ENCODE measurements around the gene AAK1. TPM values are rescaled to one million over a fixed set of nuclear protein-coding genes. Genes with fewer than 3 reads are reported as not detected.

AAK1 gene
- total and polyA plus RNA-seq, 2 donors (not counting 1 experiment from before 2014, with no cell fraction given): 43.5 to 45.7 TPM

DNA sequence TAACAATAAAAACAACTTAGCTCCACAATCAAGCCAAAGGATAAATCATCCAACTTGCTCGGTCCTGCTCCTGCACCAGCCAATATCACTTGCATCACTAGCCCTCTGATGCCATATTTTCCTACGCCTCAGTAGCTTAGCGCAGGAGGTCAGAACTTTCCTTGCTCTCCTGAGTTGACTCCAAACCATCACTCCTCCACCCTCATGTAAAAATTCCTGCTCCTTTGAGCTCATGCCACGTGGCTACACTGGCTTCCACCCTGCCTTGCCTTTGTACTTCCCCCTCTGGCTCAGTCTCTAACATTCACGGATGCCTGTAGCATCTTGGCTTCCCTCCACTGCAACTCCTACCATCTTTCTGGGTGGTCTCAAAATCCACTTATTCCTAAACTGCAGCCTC, 25.2 kb downstream of the AAK1 start:
- Histone ChIP-seq H2AFZ (ENCODE audit: low read length) (no peak overlapping the region), H4K20me1 (ENCODE audit: control insufficient read depth, extremely low read depth, insufficient read depth, low read length) (peaks cover 2% of the 10 kb centered on the region), H3K4me1 (ENCODE audit: control insufficient read depth, extremely low read depth, insufficient read depth, low read length) (no peaks in the 10 kb centered on the region), H3K4me2 (ENCODE audit: extremely low read depth, insufficient read depth, low read length) (peak overlapping the region; percentile 46), H3K27ac (ENCODE audit: insufficient read depth, low read length) (no peak overlapping the region), H3K79me2 (ENCODE audit: control insufficient read depth, insufficient read depth, low read length) (peaks cover 79% of the 10 kb centered on the region), H3K9ac (ENCODE audit: insufficient read depth, low read length) (no peak overlapping the region), H3K9me3 (ENCODE audit: control insufficient read depth, insufficient read depth, low read depth, low read length) (no peaks in the 10 kb centered on the region), H3K27me3 (ENCODE audit: control insufficient read depth, insufficient read depth, low read length) (no peaks in the 10 kb centered on the region), H3K36me3 (ENCODE audit: control insufficient read depth, insufficient read depth, low read length) (peaks cover 2% of the 10 kb centered on the region), H3K4me3 (replicated peaks in 1 of 4; ENCODE audit: control extremely low read depth in 1 of 4, insufficient read depth in 1 of 4, low read depth in 3 of 4, low read length in 4 of 4) (no peak overlapping the region)
- TF ChIP-seq EZH2 (IDR thresholded peaks at IDR 0.05; ENCODE audit: low read length, missing control alignments): no peak
- TF ChIP-seq, protein P1, sequence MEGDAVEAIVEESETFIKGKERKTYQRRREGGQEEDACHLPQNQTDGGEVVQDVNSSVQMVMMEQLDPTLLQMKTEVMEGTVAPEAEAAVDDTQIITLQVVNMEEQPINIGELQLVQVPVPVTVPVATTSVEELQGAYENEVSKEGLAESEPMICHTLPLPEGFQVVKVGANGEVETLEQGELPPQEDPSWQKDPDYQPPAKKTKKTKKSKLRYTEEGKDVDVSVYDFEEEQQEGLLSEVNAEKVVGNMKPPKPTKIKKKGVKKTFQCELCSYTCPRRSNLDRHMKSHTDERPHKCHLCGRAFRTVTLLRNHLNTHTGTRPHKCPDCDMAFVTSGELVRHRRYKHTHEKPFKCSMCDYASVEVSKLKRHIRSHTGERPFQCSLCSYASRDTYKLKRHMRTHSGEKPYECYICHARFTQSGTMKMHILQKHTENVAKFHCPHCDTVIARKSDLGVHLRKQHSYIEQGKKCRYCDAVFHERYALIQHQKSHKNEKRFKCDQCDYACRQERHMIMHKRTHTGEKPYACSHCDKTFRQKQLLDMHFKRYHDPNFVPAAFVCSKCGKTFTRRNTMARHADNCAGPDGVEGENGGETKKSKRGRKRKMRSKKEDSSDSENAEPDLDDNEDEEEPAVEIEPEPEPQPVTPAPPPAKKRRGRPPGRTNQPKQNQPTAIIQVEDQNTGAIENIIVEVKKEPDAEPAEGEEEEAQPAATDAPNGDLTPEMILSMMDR (conservative IDR thresholded peaks at IDR 0.05 in 1 of 2, IDR thresholded peaks at IDR 0.05 in 1 of 2; ENCODE audit: low read depth in 1 of 2, low read length in 2 of 2): no peak
- DNase-seq (ENCODE audit: low read depth in 2 of 2): peak; percentile 25 to 28

DNA sequence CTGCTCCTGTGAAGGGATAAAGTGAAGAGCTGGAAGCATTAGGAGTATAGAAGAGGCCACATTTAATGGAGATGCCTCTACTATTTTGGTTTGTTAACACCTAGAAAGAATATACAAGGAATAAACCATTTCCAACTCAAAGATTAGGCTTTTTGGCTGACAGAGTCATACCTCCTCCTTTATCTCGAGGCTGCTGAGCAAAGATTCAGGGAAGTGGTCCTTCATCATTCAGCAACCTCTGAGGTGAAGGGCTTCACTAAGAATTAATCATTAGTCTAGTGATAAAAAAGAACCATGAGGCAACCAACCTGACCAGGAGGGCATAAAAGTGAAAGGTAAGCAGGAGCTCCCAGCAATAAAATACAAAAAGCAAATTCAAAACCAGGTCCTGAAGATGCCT, 25.8 kb downstream of the AAK1 start:
- no peak overlapping the region for H3K27ac ChIP-seq (ENCODE audit: insufficient read depth, low read length)
- H3K4me3 ChIP-seq (replicated peaks in 1 of 4; ENCODE audit: control extremely low read depth in 1 of 4, insufficient read depth in 1 of 4, low read depth in 3 of 4, low read length in 4 of 4): no peak overlapping the region
- no peaks in the 10 kb centered on the region for H3K27me3 ChIP-seq (ENCODE audit: control insufficient read depth, insufficient read depth, low read length)
- H4K20me1 ChIP-seq (ENCODE audit: control insufficient read depth, extremely low read depth, insufficient read depth, low read length): peaks cover 2% of the 10 kb centered on the region
- peaks cover 2% of the 10 kb centered on the region for H3K36me3 ChIP-seq (ENCODE audit: control insufficient read depth, insufficient read depth, low read length)
- TF ChIP-seq, protein P1 (conservative IDR thresholded peaks at IDR 0.05 in 1 of 2, IDR thresholded peaks at IDR 0.05 in 1 of 2; ENCODE audit: low read depth in 1 of 2, low read length in 2 of 2): no peak
- no peak for TF ChIP-seq EZH2 (IDR thresholded peaks at IDR 0.05; ENCODE audit: low read length, missing control alignments)
- H2AFZ ChIP-seq (ENCODE audit: low read length): no peak overlapping the region
- no peaks in the 10 kb centered on the region for H3K9me3 ChIP-seq (ENCODE audit: control insufficient read depth, insufficient read depth, low read depth, low read length)
- H3K4me2 ChIP-seq (ENCODE audit: extremely low read depth, insufficient read depth, low read length): no peak overlapping the region
- no peak overlapping the region for H3K9ac ChIP-seq (ENCODE audit: insufficient read depth, low read length)
- H3K79me2 ChIP-seq (ENCODE audit: control insufficient read depth, insufficient read depth, low read length): peaks cover 80% of the 10 kb centered on the region
- no peak for DNase-seq (ENCODE audit: low read depth in 2 of 2)
- H3K4me1 ChIP-seq (ENCODE audit: control insufficient read depth, extremely low read depth, insufficient read depth, low read length): no peaks in the 10 kb centered on the region

DNA sequence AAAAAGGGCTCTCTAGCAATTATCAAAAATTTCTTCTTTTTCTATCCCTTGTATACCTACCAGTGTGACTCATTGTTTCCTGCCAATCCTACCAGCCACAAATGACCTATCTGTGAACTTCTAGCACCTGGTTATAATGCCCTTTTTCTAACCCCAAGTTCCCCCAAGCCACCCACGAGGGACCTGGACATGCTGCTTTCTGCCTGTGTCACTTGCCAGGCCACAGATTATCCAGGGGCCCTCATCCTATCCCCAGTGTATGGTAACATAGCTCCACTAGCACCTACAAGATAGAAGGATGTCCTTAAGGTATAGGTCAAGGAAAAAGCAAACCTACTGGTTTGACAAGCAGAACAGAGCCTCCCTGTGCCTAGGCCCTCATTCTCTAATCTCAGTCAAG, 26.8 kb downstream of the AAK1 start:
- H3K4me3 ChIP-seq (replicated peaks in 1 of 4; ENCODE audit: control extremely low read depth in 1 of 4, insufficient read depth in 1 of 4, low read depth in 3 of 4, low read length in 4 of 4): no peak overlapping the region
- no peak overlapping the region for H3K9ac ChIP-seq (ENCODE audit: insufficient read depth, low read length)
- peaks cover 82% of the 10 kb centered on the region for H3K79me2 ChIP-seq (ENCODE audit: control insufficient read depth, insufficient read depth, low read length)
- H4K20me1 ChIP-seq (ENCODE audit: control insufficient read depth, extremely low read depth, insufficient read depth, low read length): peaks cover 2% of the 10 kb centered on the region
- peaks cover 2% of the 10 kb centered on the region for H3K36me3 ChIP-seq (ENCODE audit: control insufficient read depth, insufficient read depth, low read length)
- H3K9me3 ChIP-seq (ENCODE audit: control insufficient read depth, insufficient read depth, low read depth, low read length): no peaks in the 10 kb centered on the region
- no peaks in the 10 kb centered on the region for H3K27me3 ChIP-seq (ENCODE audit: control insufficient read depth, insufficient read depth, low read length)
- no peak overlapping the region for H3K4me2 ChIP-seq (ENCODE audit: extremely low read depth, insufficient read depth, low read length)
- no peaks in the 10 kb centered on the region for H3K4me1 ChIP-seq (ENCODE audit: control insufficient read depth, extremely low read depth, insufficient read depth, low read length)
- TF ChIP-seq, protein P1 (conservative IDR thresholded peaks at IDR 0.05 in 1 of 2, IDR thresholded peaks at IDR 0.05 in 1 of 2; ENCODE audit: low read depth in 1 of 2, low read length in 2 of 2): no peak
- TF ChIP-seq EZH2 (IDR thresholded peaks at IDR 0.05; ENCODE audit: low read length, missing control alignments): no peak
- H2AFZ ChIP-seq (ENCODE audit: low read length): no peak overlapping the region
- H3K27ac ChIP-seq (ENCODE audit: insufficient read depth, low read length): no peak overlapping the region
- peak in 1 of 2 donors; percentile 47 for DNase-seq (ENCODE audit: low read depth in 2 of 2)

Data from fibroblast of lung (primary cell).